BLaER1 treated with 17β-estradiol and CSF1 and Interleukin-3, amounts not matched to agents 10 nM and 100 nM (cell line): Measurements from ENCODE around the gene ILKAP.
A peak's percentile ranks its signal among the peaks of the same experiment; 100 is the strongest.

Experiments
- H3K27ac ChIP-seq, 11 experiments: shearing (Covaris generic); formaldehyde crosslinking; 2 replicates each; pipeline ENCODE4 v1.8.1; 2022
- H3K27me3 ChIP-seq, 11 experiments: shearing (Covaris generic); formaldehyde crosslinking; 2 replicates each; pipeline ENCODE4 v1.8.1; 2022
- H3K36me3 ChIP-seq, 11 experiments: shearing (Covaris generic); formaldehyde crosslinking; 2 replicates each; pipeline ENCODE4 v1.8.1; 2022
- H3K4me1 ChIP-seq, 10 experiments: shearing (Covaris generic); formaldehyde crosslinking; 2 replicates each; pipeline ENCODE4 v1.8.1; 2022
- H3K4me2 ChIP-seq, 11 experiments: shearing (Covaris generic); formaldehyde crosslinking; 2 replicates each; pipeline ENCODE4 v1.8.1; 2022
- H3K4me3 ChIP-seq, 10 experiments: shearing (Covaris generic); formaldehyde crosslinking; 2 replicates each; pipeline ENCODE4 v1.8.1; 2022
- H3K9ac ChIP-seq, 11 experiments: shearing (Covaris generic); formaldehyde crosslinking; 2 replicates each; pipeline ENCODE4 v1.8.1; 2022
- H3K9me3 ChIP-seq, 11 experiments: shearing (Covaris generic); formaldehyde crosslinking; replicated peaks in 1 of 11; 2 replicates each; pipeline ENCODE4 v1.8.1; 2022
- H4K20me1 ChIP-seq, 11 experiments: shearing (Covaris generic); formaldehyde crosslinking; 2 replicates each; pipeline ENCODE4 v1.8.1; 2022
- Cebpa-rat ChIP-seq, 11 experiments: shearing (Covaris generic); IDR thresholded peaks; 2 replicates each; pipeline ENCODE4 v1.8.1; 2022

The ILKAP gene

GRCh38 chr2:238128534-238129001 is 74.9 kb downstream of the ILKAP start:
- Histone ChIP-seq H3K36me3 (no peaks in the 10 kb centered on the region), H3K4me1 (peaks cover 23 to 71% (median 58%) of the 10 kb centered on the region in 10 experiments; a peak in 18 of 20 replicates), H3K27ac (no peak overlapping the region), H3K27me3 (peaks cover 0 to 21% (median 0%) of the 10 kb centered on the region in 11 experiments; a peak in 8 of 22 replicates), H3K9me3 (no peaks in the 10 kb centered on the region), H3K9ac (no peak overlapping the region), H3K4me3 (no peak overlapping the region), H3K4me2 (no peak overlapping the region), H4K20me1 (peaks cover 0 to 4% (median 0%) of the 10 kb centered on the region in 11 experiments; a peak in 1 of 22 replicates)
- no peak for TF ChIP-seq Cebpa-rat (IDR thresholded peaks at IDR 0.05)

- Histone ChIP-seq H3K9me3 (no peaks in the 10 kb centered on the region), H3K4me3 (no peak overlapping the region), H3K4me2 (peak overlapping the region in 6 of 11 experiments; percentile 34 to 59 (median 38); a peak in 9 of 22 replicates), H3K36me3 (no peaks in the 10 kb centered on the region), H3K9ac (no peak overlapping the region), H3K4me1 (peaks cover 17 to 71% (median 58%) of the 10 kb centered on the region in 10 experiments; a peak in 18 of 20 replicates), H3K27me3 (peaks cover 0 to 21% (median 0%) of the 10 kb centered on the region in 11 experiments; a peak in 8 of 22 replicates), H3K27ac (no peak overlapping the region), H4K20me1 (peaks cover 0 to 4% (median 0%) of the 10 kb centered on the region in 11 experiments; a peak in 1 of 22 replicates)
- TF ChIP-seq Cebpa-rat (IDR thresholded peaks at IDR 0.05) = no peak
Observed at GRCh38 chr2:238128061-238128440, 75.4 kb downstream of the ILKAP start.

- no peak for TF ChIP-seq Cebpa-rat (IDR thresholded peaks at IDR 0.05)
- Histone ChIP-seq H3K36me3 (no peaks in the 10 kb centered on the region), H3K4me1 (peaks cover 14 to 71% (median 54%) of the 10 kb centered on the region in 10 experiments; a peak in 18 of 20 replicates), H4K20me1 (peaks cover 0 to 4% (median 0%) of the 10 kb centered on the region in 11 experiments; a peak in 1 of 22 replicates), H3K27ac (no peak overlapping the region), H3K4me3 (no peak overlapping the region), H3K27me3 (peaks cover 0 to 21% (median 0%) of the 10 kb centered on the region in 11 experiments; a peak in 8 of 22 replicates), H3K9me3 (no peaks in the 10 kb centered on the region), H3K4me2 (peak overlapping the region; percentile 19 to 59 (median 37); a peak in 18 of 22 replicates), H3K9ac (peak overlapping the region in 4 of 11 experiments; percentile 10 to 52 (median 39); a peak in 3 of 22 replicates)
Observed at GRCh38 chr2:238127165-238128060, 76.1 kb downstream of the ILKAP start.

- Histone ChIP-seq H3K27me3 (peaks cover 0 to 18% (median 0%) of the 10 kb centered on the region in 11 experiments; a peak in 8 of 22 replicates), H3K9ac (peak overlapping the region in 4 of 11 experiments; percentile 10 to 52 (median 39); a peak in 3 of 22 replicates), H3K27ac (no peak overlapping the region), H3K36me3 (no peaks in the 10 kb centered on the region), H3K4me3 (no peak overlapping the region), H3K9me3 (no peaks in the 10 kb centered on the region), H3K4me1 (peaks cover 13 to 70% (median 48%) of the 10 kb centered on the region in 10 experiments; a peak in 18 of 20 replicates), H4K20me1 (peaks cover 0 to 4% (median 0%) of the 10 kb centered on the region in 11 experiments; a peak in 1 of 22 replicates), H3K4me2 (peak overlapping the region; percentile 19 to 59 (median 37); a peak in 16 of 22 replicates)
- TF ChIP-seq Cebpa-rat (IDR thresholded peaks at IDR 0.05) = no peak
Observed at GRCh38 chr2:238126775-238127164, 76.7 kb downstream of the ILKAP start.

GRCh38 chr2:238126338-238126737 is 77.2 kb downstream of the ILKAP start:
- Histone ChIP-seq H3K9ac (no peak overlapping the region), H3K27me3 (peaks cover 0 to 13% (median 0%) of the 10 kb centered on the region in 11 experiments; a peak in 8 of 22 replicates), H4K20me1 (peaks cover 0 to 4% (median 0%) of the 10 kb centered on the region in 11 experiments; a peak in 1 of 22 replicates), H3K27ac (no peak overlapping the region), H3K4me3 (no peak overlapping the region), H3K4me1 (peaks cover 8 to 65% (median 44%) of the 10 kb centered on the region in 10 experiments; a peak in 18 of 20 replicates), H3K36me3 (no peaks in the 10 kb centered on the region), H3K9me3 (no peaks in the 10 kb centered on the region), H3K4me2 (peak overlapping the region in 1 of 11 experiments; percentile 59; a peak in 1 of 22 replicates)
- no peak for TF ChIP-seq Cebpa-rat (IDR thresholded peaks at IDR 0.05)

- Histone ChIP-seq H3K9me3 (no peaks in the 10 kb centered on the region), H3K4me1 (peaks cover 1 to 63% (median 41%) of the 10 kb centered on the region in 10 experiments; a peak in 18 of 20 replicates), H4K20me1 (peaks cover 0 to 2% (median 0%) of the 10 kb centered on the region in 11 experiments; a peak in 2 of 22 replicates), H3K4me3 (no peak overlapping the region), H3K27me3 (peaks cover 0 to 3% (median 0%) of the 10 kb centered on the region in 11 experiments; a peak in 4 of 22 replicates), H3K27ac (no peak overlapping the region), H3K4me2 (no peak overlapping the region), H3K36me3 (no peaks in the 10 kb centered on the region), H3K9ac (no peak overlapping the region)
- TF ChIP-seq Cebpa-rat (IDR thresholded peaks at IDR 0.05) = no peak
Observed at GRCh38 chr2:238125127-238125885, 78.2 kb downstream of the ILKAP start.

GRCh38 chr2:238124488-238125126 is 78.9 kb downstream of the ILKAP start:
- Histone ChIP-seq H3K4me3 (no peak overlapping the region), H3K27me3 (peaks cover 0 to 5% (median 0%) of the 10 kb centered on the region in 11 experiments; a peak in 1 of 22 replicates), H3K4me2 (0 out of 22 replicates have a peak overlapping the region, but pooled peaks of 1 of the 11 experiments have one; percentile 51), H3K36me3 (no peaks in the 10 kb centered on the region), H4K20me1 (no peaks in the 10 kb centered on the region; a peak in 2 of 22 replicates), H3K9ac (no peak overlapping the region), H3K4me1 (peaks cover 7 to 63% (median 42%) of the 10 kb centered on the region in 10 experiments; a peak in 19 of 20 replicates), H3K9me3 (no peaks in the 10 kb centered on the region), H3K27ac (no peak overlapping the region)
- TF ChIP-seq Cebpa-rat (IDR thresholded peaks at IDR 0.05) = no peak

GRCh38 chr2:238123991-238124470 is 79.5 kb downstream of the ILKAP start:
- Histone ChIP-seq H3K4me1 (peaks cover 7 to 60% (median 43%) of the 10 kb centered on the region in 10 experiments; a peak in 19 of 20 replicates), H4K20me1 (no peaks in the 10 kb centered on the region; a peak in 2 of 22 replicates), H3K4me2 (peak overlapping the region in 8 of 11 experiments; percentile 2 to 54 (median 48); a peak in 10 of 22 replicates), H3K36me3 (no peaks in the 10 kb centered on the region), H3K9ac (no peak overlapping the region), H3K9me3 (no peaks in the 10 kb centered on the region), H3K27ac (no peak overlapping the region), H3K27me3 (peaks cover 0 to 5% (median 0%) of the 10 kb centered on the region in 11 experiments; a peak in 1 of 22 replicates), H3K4me3 (no peak overlapping the region)
- no peak for TF ChIP-seq Cebpa-rat (IDR thresholded peaks at IDR 0.05)
